Esophagus squamous epithelium (tissue), 4 donors: ENCODE measurements around the gene ERN1.

ENCODE experiments used
- CTCF ChIP-seq, 6 experiments: fragments of 450-650 bp in 4 of 6; fragments of 200-600 bp in 2 of 6; sonication (generic) in 2 of 6; IDR thresholded peaks; one replicate each; pipeline ENCODE4 v1.5.1; 2016 to 2019; ENCODE audit warnings: antibody characterized with exemption in 6 of 6, mild to moderate bottlenecking in 4 of 6, moderate library complexity in 4 of 6
- POLR2A ChIP-seq, 4 donors: fragments of 450-650 bp; IDR thresholded peaks; one replicate each; pipeline ENCODE4 v1.6.1; 2017; ENCODE audit warnings: antibody characterized with exemption in 4 of 4, mild to moderate bottlenecking in 4 of 4, moderate library complexity in 3 of 4

DNA sequence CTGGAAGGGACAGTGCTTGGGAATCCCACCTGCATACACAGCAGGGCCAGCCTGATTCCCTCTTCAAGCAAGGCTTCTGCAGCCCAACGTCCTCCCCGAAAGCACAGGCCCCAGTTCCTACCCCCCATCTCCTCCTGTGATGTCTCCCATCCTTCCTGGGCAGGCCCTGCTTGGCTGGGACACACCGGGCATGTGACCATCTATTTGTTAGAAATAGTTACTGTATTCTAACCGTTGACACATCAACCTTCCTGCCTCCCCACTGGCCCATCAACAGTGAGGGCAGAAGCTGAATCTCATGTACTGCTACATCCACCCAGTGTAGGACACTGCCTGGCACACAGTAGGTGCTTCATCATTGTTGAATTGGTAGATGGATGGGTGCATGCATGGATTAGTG is 121.1 kb downstream of the ERN1 start:
- no peak for TF ChIP-seq POLR2A (IDR thresholded peaks at IDR 0.05)
- TF ChIP-seq CTCF (IDR thresholded peaks at IDR 0.05) = no peak
